ENCODE data around the gene IGFBP4. TPM values are rescaled to one million over a fixed set of nuclear protein-coding genes. Genes with fewer than 3 reads are reported as not detected.

IGFBP4 gene
- total and polyA plus RNA-seq, 2 donors from 2014 or later, result 545 to 743 TPM

DNA sequence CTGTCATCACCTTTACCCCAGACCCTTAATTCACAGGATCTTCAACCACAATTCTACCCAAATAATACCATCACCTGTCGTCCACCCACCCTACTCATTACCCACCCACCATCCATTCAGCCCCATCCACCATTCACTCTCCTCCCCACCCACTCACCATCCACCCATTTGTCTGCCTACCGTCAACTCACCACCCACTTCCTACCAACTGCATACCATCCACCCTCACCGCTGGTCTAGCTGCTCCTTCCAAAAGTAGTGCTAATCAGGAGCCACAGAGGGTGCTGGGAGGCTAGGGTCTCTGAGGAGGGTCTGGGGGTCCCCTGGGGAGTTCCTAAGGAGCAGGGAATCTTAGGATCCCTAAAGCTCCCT lies 12.0 kb upstream of the IGFBP4 start:
- FAIRE-seq (no peak), DNase-seq (no peak)
- Histone ChIP-seq H3K9ac (ENCODE audit: low read length in 3 of 3) (no peak overlapping the region), H3K4me1 (ENCODE audit: control insufficient read depth in 2 of 3, insufficient read depth in 2 of 3, low read depth in 1 of 3, low read length in 3 of 3) (peaks cover 0 to 8% (median 2%) of the 10 kb centered on the region in 3 donors), H3K9me3 (ENCODE audit: control insufficient read depth in 2 of 3, insufficient read depth in 1 of 3, low read length in 3 of 3) (no peaks in the 10 kb centered on the region), H3K27me3 (ENCODE audit: control insufficient read depth, insufficient read depth, low read length) (no peaks in the 10 kb centered on the region), H3K36me3 (ENCODE audit: control insufficient read depth in 2 of 3, insufficient read depth in 3 of 3, low read length in 3 of 3) (no peaks in the 10 kb centered on the region), H3K27ac (ENCODE audit: low read depth in 2 of 2, low read length in 2 of 2) (no peak overlapping the region), H3K4me3 (ENCODE audit: low read length in 3 of 3) (no peak overlapping the region)
- TF ChIP-seq, protein P1, sequence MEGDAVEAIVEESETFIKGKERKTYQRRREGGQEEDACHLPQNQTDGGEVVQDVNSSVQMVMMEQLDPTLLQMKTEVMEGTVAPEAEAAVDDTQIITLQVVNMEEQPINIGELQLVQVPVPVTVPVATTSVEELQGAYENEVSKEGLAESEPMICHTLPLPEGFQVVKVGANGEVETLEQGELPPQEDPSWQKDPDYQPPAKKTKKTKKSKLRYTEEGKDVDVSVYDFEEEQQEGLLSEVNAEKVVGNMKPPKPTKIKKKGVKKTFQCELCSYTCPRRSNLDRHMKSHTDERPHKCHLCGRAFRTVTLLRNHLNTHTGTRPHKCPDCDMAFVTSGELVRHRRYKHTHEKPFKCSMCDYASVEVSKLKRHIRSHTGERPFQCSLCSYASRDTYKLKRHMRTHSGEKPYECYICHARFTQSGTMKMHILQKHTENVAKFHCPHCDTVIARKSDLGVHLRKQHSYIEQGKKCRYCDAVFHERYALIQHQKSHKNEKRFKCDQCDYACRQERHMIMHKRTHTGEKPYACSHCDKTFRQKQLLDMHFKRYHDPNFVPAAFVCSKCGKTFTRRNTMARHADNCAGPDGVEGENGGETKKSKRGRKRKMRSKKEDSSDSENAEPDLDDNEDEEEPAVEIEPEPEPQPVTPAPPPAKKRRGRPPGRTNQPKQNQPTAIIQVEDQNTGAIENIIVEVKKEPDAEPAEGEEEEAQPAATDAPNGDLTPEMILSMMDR (IDR thresholded peaks at IDR 0.05; ENCODE audit: borderline replicate concordance, extremely low read depth, insufficient read depth), result no peak
- intact Hi-C loops (cut with DNase I), result no loop called here

DNA sequence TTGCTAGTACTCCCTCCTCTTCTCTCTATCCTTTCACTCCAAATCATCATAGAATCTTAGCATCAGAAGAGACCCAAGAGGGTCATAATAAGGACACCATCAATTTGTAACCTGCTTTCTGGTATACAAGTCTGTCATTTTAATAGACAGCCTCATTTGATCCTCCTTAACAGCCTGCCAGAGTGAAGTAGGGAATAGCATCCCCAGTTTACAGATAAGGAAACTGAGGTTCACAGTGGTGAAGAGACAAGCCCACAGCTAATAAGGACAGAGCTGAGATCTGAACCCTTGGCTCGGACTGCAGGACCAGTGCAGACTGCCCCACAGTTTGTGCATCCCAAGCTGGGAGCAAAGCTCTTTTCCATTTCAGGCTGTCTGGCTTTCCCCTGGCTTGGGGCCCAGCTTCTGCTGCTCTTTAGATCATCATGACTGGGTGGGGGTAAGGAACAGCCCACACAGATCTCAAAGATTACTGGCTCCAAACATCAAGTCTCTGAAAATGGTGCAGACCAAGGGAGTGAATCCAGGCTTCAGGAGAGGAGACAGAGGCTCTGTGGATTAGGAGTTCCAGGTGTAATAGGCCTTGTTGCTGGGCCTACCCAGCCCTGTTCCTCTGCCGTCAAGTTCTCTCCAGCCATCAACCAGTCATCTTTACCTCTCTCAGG lies 10.3 kb upstream of the IGFBP4 start:
- DNase-seq (peak in 4 of 5 donors; percentile 31 to 87 (median 54)), FAIRE-seq (no peak)
- Histone ChIP-seq H3K36me3 (ENCODE audit: control insufficient read depth in 2 of 3, insufficient read depth in 3 of 3, low read length in 3 of 3) (no peaks in the 10 kb centered on the region), H3K27me3 (ENCODE audit: control insufficient read depth, insufficient read depth, low read length) (no peaks in the 10 kb centered on the region), H3K9me3 (ENCODE audit: control insufficient read depth in 2 of 3, insufficient read depth in 1 of 3, low read length in 3 of 3) (no peaks in the 10 kb centered on the region), H3K4me3 (ENCODE audit: low read length in 3 of 3) (no peak overlapping the region), H3K27ac (ENCODE audit: low read depth in 2 of 2, low read length in 2 of 2) (no peak overlapping the region), H3K9ac (ENCODE audit: low read length in 3 of 3) (no peak overlapping the region), H3K4me1 (ENCODE audit: control insufficient read depth in 2 of 3, insufficient read depth in 2 of 3, low read depth in 1 of 3, low read length in 3 of 3) (peaks cover 0 to 8% (median 4%) of the 10 kb centered on the region in 3 donors)
- TF ChIP-seq, protein P1 (IDR thresholded peaks at IDR 0.05; ENCODE audit: borderline replicate concordance, extremely low read depth, insufficient read depth), result no peak
- intact Hi-C loops (cut with DNase I), result no loop called here

DNA sequence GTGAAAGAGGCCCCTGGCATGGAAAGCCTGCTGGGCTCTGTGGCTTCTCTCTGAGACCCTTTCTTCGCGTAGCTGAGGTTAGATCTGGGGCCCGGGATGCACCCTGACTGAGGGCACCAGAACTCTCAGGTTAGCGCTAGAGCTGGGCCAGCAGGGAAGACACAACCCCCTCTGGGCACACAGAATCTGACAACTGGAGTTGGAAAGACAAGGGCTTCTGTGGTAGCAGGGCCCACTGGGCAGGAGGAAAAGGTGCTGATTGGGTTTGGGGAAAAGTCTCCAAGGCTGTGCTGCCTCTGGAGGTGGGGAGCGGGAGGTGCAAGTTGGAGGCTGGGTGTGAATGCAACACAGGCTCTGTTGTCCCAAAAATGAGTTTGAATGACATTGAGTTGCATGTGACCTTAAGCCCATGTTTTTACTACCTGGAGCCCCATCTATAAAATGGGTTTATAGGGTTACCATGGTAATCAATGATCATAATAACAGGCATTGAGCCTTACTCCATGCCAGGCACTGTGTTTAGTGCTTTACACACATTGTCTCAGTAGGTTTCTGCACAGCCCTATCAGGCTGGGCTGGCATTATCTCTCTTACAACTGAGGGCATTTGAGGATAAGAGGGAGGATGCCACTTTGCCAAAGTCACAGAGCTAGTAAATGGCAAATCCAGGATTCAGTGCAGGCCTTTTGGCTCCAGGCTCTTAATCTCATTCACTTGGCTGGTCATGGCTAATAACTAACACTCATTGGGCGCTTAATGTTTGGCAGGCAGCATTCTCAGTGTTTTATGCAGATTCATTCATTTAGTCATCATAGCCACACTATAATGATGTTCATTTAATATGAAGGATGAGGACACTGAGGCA lies 9.5 kb upstream of the IGFBP4 start:
- FAIRE-seq (no peak), DNase-seq (peak in 1 of 5 donors; percentile 29)
- Histone ChIP-seq H3K4me1 (ENCODE audit: control insufficient read depth in 2 of 3, insufficient read depth in 2 of 3, low read depth in 1 of 3, low read length in 3 of 3) (peaks cover 0 to 8% (median 4%) of the 10 kb centered on the region in 3 donors), H3K27me3 (ENCODE audit: control insufficient read depth, insufficient read depth, low read length) (no peaks in the 10 kb centered on the region), H3K36me3 (ENCODE audit: control insufficient read depth in 2 of 3, insufficient read depth in 3 of 3, low read length in 3 of 3) (no peaks in the 10 kb centered on the region), H3K27ac (ENCODE audit: low read depth in 2 of 2, low read length in 2 of 2) (no peak overlapping the region), H3K9ac (ENCODE audit: low read length in 3 of 3) (no peak overlapping the region), H3K4me3 (ENCODE audit: low read length in 3 of 3) (no peak overlapping the region), H3K9me3 (ENCODE audit: control insufficient read depth in 2 of 3, insufficient read depth in 1 of 3, low read length in 3 of 3) (no peaks in the 10 kb centered on the region)
- TF ChIP-seq, protein P1 (IDR thresholded peaks at IDR 0.05; ENCODE audit: borderline replicate concordance, extremely low read depth, insufficient read depth), result peak; percentile 44
- intact Hi-C loops (cut with DNase I), result no loop called here
